Measurements from ENCODE around the gene TFB1M. TPM values are rescaled to one million over a fixed set of nuclear protein-coding genes. Genes with fewer than 3 reads are reported as not detected.

Gene TFB1M
- total and polyA plus RNA-seq, 9 of the 15 experiments (the other 6 are each of a cell fraction or from before 2014, with no cell fraction given): 34.6 to 145 (median 40.4) TPM

DNA sequence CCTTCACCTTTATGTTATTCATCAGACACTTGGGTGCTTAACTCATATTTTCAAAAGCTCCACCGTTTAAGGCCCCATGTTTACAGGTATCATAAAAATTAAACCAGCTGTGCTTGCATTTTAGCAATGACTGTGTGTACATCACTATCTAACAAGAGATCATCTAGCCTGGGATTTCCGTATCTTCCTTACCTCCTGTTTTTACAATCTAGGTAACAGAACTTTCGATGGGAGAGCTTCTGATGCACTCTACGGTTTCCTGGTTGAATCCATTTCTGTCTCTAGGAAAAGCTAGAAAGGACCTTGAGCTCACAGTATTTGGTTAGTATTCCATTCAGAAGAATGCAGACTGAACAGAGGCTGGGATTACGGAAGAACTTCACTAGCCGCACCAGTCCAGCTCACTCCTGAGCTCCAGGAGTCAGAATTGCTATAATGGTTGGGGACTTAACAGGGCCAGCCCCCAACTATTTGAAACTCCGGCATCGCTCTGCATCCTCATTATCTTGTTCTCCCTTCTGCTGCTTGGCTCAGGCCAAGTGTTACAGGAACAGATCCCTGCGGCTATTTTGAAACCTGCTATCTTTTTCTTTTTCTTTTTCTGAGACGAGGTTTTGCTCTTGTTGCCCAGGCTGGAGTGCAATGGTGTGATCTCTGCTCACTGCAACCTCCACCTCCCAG lies 63.4 kb downstream of the TFB1M start:
- no peak overlapping the region for H2AFZ ChIP-seq (ENCODE audit: low read depth, low read length)
- no peaks in the 10 kb centered on the region for H3K9me1 ChIP-seq (ENCODE audit: control insufficient read depth, insufficient read depth, low read length)
- intact Hi-C loops (cut with micrococcal nuclease): no loop called here
- FAIRE-seq (no peak), DNase-seq (ENCODE audit: extremely low read depth in 1 of 4, low spot score in 3 of 4) (no peak), ATAC-seq (no peak)
- BruUV-seq (replicated peaks): no TSS peak
- H3K4me3 ChIP-seq: no peak overlapping the region
- no peaks in the 10 kb centered on the region for H3K27me3 ChIP-seq (ENCODE audit: control insufficient read depth in 2 of 2, insufficient read depth in 2 of 2, low read length in 2 of 2)
- H3K9me3 ChIP-seq (replicated peaks; ENCODE audit: control insufficient read depth, insufficient read depth, low read depth, low read length): no peaks in the 10 kb centered on the region
- 90% methylated on average over 10 of the region's 10 CpGs for WGBS (ENCODE audit: insufficient coverage, low coverage, missing lambda C conversion rate)
- no peak overlapping the region for H3K9ac ChIP-seq (ENCODE audit: insufficient read depth in 1 of 2, low read depth in 2 of 2, low read length in 2 of 2)
- no peaks in the 10 kb centered on the region for H3K79me2 ChIP-seq (ENCODE audit: control insufficient read depth, insufficient read depth, low read length)
- CTCF ChIA-PET (ENCODE audit: low intra/inter-chr PET ratio): no interaction called here
- H3K27ac ChIP-seq (ENCODE audit: extremely low read depth, low read depth, low read length): no peak overlapping the region
- H3K36me3 ChIP-seq (ENCODE audit: control insufficient read depth, insufficient read depth, low read length): peaks cover 55% of the 10 kb centered on the region; the same call in 2 of the 3 replicates
- H3K4me1 ChIP-seq (replicated peaks in 1 of 2; ENCODE audit: control insufficient read depth in 2 of 2, insufficient read depth in 2 of 2, low read length in 2 of 2): peaks cover 0 to 3% of the 10 kb centered on the region in 2 experiments; a peak in 1 of 5 replicates
- in situ Hi-C loops (cut with MboI): no loop called here
- TF ChIP-seq XRCC5 (IDR thresholded peaks at IDR 0.05; ENCODE audit: low read depth, low read length) (no peak), EZH2 (IDR thresholded peaks at IDR 0.05; ENCODE audit: borderline replicate concordance, low read depth, low read length) (no peak)
- H4K20me1 ChIP-seq (replicated peaks; ENCODE audit: control insufficient read depth, insufficient read depth, low read length): no peaks in the 10 kb centered on the region
- H3K4me2 ChIP-seq (ENCODE audit: insufficient read depth, low read length): no peak overlapping the region
- POLR2A ChIA-PET: interaction anchor here (0.8 to 2.9 kb wide), 3 partner anchors 10 to 1062 kb away, joined by 3 to 20 read pairs (median 4); no protein-coding TSS in a partner anchor
